Transverse colon (tissue), 3 donors: ENCODE measurements around the gene TLR4.

Experiments used
- CTCF ChIP-seq, 5 experiments: fragments of 200-600 bp in 3 of 5; fragments of 450-650 bp in 2 of 5; sonication (generic) in 3 of 5; IDR thresholded peaks; 1 replicate in 2 of 5; 2 replicates in 3 of 5; pipeline ENCODE4 v1.5.1; 2016 to 2017; ENCODE audit warnings: antibody characterized with exemption in 5 of 5, inconsistent platforms in 3 of 5, mild to moderate bottlenecking in 2 of 5, moderate library complexity in 1 of 5
- EP300 ChIP-seq: sonication (generic); formaldehyde crosslinking; IDR thresholded peaks from one replicate; pipeline ENCODE4 v1.6.1; 2017; ENCODE audit warnings: antibody characterized with exemption, low read depth
- POLR2A ChIP-seq: fragments of 450-650 bp; IDR thresholded peaks from one replicate; pipeline ENCODE4 v1.6.1; 2016; ENCODE audit warnings: antibody characterized with exemption, mild to moderate bottlenecking, moderate library complexity

GRCh38 chr9:117665601-117666385 is 38.4 kb upstream of the TLR4 start:
- TF ChIP-seq POLR2A (no peak), CTCF (IDR thresholded peaks at IDR 0.05) (no peak), EP300 (no peak)
